GM18951 (cell line): ENCODE data around the gene GTF2IRD1.

Experiments used
- POLR2A ChIP-seq: IDR thresholded peaks from 4 replicates; pipeline ENCODE4 v1.6.1; 2011; ENCODE audit warnings: mild to moderate bottlenecking; ENCODE audit not compliant: insufficient read length, insufficient read depth; ENCODE audit errors: extremely low read depth
- in situ Hi-C: fragments of 300-500 bp; cut with MboI; formaldehyde crosslinking; loops from one replicate; pipeline ENCODE4 v1.12.0; 2022; ENCODE audit warnings: low sequenced_read_pairs, mixed read lengths, inconsistent platforms; ENCODE audit not compliant: unreplicated experiment

GTF2IRD1 gene

DNA sequence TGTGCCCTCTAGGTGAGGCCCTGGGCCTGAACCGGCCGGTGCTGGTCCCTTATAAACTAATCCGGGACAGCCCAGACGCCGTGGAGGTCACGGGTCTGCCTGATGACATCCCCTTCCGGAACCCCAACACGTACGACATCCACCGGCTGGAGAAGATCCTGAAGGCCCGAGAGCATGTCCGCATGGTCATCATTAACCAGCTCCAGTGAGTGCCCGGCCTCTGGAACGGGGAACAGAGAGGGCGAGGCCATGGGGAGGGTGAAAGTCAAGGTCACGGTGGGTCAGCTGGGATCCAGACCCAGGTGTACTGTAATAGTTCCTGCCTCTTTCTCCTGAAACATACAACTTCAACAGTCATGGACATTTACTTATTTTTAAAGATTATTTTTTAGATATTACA is 137.1 kb downstream of the GTF2IRD1 start:
- in situ Hi-C loops = no loop called here
- TF ChIP-seq POLR2A = no peak

DNA sequence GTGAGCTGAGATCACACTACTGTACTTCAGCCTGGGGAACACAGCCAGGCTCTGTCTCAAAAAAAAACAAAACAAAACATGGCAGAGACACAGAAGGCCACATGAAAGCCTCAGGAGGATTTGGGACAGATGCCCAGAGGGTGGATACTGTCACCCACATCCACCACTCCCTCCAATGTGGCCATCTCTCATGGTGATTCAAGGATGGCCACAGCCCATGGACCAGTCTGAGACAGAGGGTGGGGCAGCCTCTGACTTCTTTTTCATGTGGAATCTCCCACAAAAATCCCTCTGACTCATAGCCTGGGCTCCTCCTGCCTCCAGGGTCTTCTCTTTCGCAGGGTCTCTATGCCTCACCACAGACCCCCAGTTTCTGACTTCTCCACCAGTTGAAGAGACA is 144.9 kb downstream of the GTF2IRD1 start:
- TF ChIP-seq POLR2A = no peak
- in situ Hi-C loops = no loop called here

- TF ChIP-seq POLR2A = no peak
Measured at GRCh38 chr7:74599244-74599643, 145.5 kb downstream of the GTF2IRD1 start.

GRCh38 chr7:74604326-74605020 is 150.8 kb downstream of the GTF2IRD1 start:
- no peak for TF ChIP-seq POLR2A

More at GRCh38 chr7:74599244-74599643, 145.5 kb downstream of the GTF2IRD1 start:
- in situ Hi-C loops = no loop called here

DNA sequence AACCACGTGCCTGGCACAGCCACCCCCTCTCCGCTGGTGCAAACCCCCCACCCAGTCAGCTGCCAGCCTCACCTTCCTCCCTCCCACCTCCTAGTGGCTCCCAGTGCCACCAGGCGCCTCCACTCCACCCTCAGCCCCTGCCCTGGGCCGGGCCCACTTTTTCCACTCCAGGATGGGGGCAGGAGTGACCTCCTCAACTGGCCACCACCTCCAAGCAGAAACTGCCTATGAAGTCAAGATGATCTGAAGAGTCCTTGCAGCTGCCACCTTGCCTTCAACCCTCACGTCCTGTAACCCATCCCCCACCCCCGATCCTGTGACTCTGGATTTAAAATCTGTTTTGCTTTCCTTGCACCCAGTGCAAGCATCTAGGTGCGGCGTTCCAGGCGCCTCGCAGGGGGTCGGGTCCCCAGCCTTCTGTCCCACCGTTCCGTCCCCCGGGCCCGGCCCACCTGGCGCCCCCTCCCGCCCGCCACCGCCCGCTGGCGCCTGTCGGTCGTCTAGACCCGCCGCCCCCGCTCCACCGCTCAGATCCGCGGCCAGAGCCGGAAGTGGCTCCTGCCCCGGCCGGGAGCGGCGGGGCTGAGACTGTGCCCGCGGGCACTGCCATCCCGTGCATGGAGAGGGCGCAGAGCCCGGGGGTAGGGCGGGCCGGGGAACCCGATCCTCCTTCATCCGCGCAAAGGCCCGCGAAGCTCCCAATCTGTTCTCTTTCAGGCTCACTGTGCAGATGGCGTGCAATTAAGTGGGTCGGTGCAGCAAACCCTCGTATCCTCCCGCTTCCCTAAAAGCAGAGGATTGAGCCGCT is 152.6 kb downstream of the GTF2IRD1 start:
- in situ Hi-C loops = no loop called here
- peak; percentile 29 for TF ChIP-seq POLR2A

More at GRCh38 chr7:74604326-74605020, 150.8 kb downstream of the GTF2IRD1 start:
- in situ Hi-C loops = no loop called here

- TF ChIP-seq POLR2A = no peak
- in situ Hi-C loops = no loop called here
Measured at GRCh38 chr7:74606909-74607510, 153.3 kb downstream of the GTF2IRD1 start.

DNA sequence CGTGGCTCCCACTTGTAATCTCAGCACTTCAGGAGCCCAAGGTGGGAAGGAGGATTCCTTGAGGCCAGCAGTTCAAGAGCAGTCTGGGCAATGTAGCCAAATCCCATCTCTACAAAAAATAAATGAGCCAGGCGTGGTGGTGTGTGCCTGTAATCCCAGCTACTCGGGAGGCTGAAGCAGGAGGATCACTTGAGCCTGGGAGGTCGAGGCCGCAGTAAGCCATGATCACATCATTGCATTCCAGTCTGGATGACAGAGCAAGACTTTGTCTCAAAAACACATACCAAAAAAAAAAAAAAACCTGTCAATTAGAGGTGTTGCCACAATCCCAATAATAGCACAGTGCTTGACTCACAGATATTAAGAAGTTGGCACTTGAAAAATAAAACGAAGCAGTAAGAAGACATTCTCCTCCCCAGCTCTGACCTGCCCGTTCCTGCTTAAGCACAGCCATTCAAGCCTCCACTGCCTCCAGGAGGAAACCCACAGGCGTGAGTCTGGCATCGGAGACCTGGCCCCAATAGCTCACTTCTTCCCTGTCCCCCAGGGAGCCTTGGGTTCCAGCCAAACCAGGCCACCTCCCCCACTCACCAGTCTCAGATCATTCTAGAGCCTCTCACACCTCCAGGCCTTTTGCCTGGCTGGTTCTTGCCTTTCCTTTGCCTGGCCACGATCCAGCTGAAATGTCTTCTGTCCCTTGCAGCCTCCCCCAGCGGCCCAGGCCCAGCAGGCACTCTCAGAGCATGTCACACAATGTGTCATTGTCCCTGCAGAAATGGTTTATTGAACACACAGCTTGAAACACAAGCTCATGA is 158.5 kb downstream of the GTF2IRD1 start:
- in situ Hi-C loops = no loop called here
- TF ChIP-seq POLR2A = no peak

DNA sequence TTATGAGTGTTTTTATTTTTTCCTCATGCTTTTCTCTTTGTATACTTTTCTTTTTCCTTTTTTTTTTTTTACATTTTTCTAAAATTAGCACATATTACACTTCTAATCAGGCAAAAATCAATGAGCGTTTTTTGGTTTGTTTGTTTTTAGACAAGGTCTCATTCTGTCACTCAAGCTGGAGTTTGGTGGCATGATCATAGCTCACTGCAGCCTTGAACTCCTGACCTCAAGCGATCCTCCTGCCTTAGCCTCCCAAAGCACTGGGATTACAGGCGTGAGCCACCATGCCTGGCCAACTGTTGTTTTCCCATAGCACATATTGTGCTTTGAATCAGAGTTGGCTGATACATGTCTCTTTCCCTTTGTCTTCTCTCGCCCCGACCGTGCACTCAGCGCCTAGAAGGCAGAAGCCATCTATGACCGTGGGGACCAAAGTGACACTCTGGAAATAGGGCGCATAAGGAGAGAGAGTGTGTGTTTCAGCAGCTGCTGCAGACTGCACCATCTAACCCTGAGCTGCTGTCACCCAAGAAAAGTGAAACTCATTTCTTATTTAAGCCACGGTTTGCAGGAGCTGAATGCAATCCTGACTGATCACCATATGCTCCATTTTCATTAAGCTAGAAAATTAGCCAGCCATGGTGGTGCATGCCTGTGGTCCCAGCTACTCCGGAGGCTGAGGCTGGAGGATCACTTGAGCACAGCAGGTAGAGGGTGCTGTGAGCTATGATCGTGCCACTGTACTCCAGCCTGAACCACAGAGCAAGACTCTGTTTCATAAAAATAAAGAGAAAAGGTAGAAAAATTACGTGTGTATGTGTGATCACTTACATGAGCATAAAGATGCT is 162.5 kb downstream of the GTF2IRD1 start:
- TF ChIP-seq POLR2A = no peak
- in situ Hi-C loops = no loop called here

DNA sequence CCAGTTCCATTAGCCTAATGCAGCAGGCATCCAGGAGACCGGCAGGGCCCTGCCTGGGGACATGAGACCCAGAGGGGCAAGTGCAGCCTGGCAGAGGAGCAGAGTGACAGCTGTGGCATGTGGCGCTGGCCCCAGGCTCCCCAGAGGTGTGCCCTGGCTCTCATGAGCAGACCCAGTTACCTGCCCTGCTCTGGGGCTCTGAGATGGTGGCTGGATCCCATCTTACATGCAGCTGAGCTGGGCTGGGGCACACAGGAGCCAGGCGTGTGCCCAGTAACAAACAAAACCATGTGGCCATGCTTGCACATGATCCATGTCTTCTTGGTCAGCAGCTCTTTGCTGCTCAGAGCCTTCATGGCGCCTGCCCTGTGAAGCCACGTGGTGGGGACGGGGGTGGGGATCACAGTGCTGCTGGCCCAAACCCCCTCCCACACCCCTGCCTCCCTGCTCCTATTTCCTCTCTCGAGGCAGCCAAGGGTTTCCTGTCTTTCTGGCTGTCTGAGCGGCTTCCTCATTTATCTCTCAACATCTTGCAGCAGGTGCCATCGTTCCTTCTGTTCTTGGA is 163.6 kb downstream of the GTF2IRD1 start:
- in situ Hi-C loops = no loop called here

DNA sequence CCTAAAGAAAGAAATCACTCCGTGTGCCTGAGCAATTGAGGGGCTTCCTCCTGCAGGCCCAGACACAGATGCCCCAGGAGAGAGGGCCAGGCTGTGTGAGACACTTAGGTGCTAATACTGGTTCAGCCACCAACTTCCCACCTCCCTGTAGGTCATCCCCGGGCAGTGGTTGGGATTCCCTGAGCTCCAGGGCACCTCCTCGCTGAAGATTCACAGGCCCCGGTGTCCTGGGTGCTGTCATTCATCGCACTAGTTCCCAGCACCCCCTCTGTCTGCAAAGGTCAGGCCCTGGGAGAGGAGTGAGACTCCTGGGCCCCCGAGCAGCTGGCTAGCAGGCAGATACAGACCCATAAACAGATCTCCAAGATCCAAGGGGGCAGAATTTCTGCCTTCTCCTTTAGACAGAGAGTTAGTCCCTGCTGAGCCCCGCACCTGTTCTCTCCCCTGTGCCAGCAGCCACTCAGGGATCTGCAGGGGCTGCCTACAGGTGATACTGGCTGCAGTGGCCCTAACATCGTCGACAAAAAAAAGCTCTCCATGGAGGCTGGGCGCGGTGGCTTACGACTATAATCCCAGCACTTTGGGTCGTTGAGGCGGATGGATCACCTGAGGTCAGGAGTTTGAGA is 165.6 kb downstream of the GTF2IRD1 start:
- in situ Hi-C loops = no loop called here
- TF ChIP-seq POLR2A = no peak

More for the DNA sequence above, 163.6 kb downstream of the GTF2IRD1 start:
- TF ChIP-seq POLR2A = no peak

DNA sequence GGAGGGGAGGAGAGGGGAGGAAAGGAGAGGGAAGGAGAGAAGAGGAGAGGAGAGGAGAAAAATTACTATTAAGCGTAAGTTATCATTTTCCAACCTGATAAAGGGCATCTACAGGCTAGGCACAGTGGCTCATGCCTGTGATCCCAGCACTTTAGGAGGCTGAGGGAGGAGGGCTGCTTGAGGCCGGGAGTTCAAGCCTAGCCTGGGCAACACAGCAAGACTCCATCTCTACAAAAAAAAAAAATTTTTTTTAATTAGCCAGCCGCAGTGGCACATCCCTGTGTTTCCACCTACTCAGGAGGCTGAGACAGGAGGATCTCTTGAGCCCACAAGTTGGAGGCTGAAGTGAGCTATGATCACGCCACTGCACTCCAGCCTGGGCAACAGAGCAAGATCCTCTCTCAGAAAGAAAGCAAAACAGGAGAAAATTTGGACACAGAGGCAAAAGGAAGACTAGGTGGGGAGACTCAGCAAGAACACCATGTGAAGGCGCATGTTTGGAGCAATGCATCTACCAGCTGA is 168.6 kb downstream of the GTF2IRD1 start:
- in situ Hi-C loops = no loop called here
- no peak for TF ChIP-seq POLR2A
